ENCODE measurements around the gene STK39.
"Not testable (repeated sequence)": the region's sequence is repeated elsewhere in the genome, so short reads cannot be mapped to it uniquely, and the experiment has no call there.

The STK39 gene

GRCh38 chr2:168085801-168086361 lies 161.5 kb downstream of the STK39 start:
- TF ChIP-seq ZNF274 (IDR thresholded peaks at IDR 0.05; ENCODE audit: low read depth, low read length), result no peak

DNA sequence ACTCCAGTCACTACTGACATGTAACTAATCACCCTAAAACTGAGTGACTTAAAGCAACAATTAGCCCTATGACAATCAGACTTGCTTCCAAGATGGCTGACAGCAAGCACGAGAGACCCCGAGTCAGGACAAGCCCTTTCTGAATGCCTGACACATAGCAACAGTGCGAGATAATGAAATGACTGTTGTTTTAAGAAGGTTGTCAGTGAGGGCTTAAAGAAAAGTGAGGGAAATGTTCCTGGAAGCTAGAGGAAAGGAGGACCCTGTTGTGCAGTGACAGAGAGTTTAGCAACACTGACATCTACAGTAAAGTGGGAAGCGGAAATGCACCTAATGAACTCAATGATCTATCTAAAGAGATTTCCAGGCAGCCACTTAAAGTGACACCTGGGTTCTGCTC lies 163.1 kb downstream of the STK39 start:
- no peak for TF ChIP-seq ZNF274 (IDR thresholded peaks at IDR 0.05; ENCODE audit: low read depth, low read length)

More at GRCh38 chr2:168085801-168086361, 161.5 kb downstream of the STK39 start:
- no peak overlapping the region for H3K4me3 ChIP-seq (ENCODE audit: low read length)

GRCh38 chr2:168081452-168081851 lies 165.9 kb downstream of the STK39 start:
- not testable (repeated sequence) for H3K4me3 ChIP-seq (ENCODE audit: low read length)

More for the DNA sequence above, 163.1 kb downstream of the STK39 start:
- no peak overlapping the region for H3K4me3 ChIP-seq (ENCODE audit: low read length)

- TF ChIP-seq ZNF274 (IDR thresholded peaks at IDR 0.05; ENCODE audit: low read depth, low read length), result no peak
- H3K4me3 ChIP-seq (ENCODE audit: low read length), result no peak overlapping the region
Observed at GRCh38 chr2:168079236-168079635, 168.2 kb downstream of the STK39 start.

DNA sequence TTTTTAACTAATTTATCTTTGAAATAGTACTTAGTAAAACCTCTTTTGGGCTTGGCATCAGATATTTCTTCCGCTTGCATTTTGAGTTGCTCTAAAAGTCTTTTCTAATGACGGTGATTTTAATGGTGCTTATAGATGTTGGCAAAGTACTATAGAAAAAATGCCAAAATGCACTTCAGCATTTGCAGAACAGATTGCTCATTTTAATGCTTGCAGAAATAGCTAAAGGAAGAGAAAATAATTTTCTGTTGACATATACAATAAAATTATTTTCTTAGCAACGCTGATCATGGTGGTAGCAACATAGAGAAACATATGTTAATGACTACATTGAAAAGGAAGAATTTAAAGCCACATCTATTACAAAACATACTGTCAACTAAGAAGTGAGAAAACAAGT lies 170.7 kb downstream of the STK39 start:
- TF ChIP-seq ZNF274 (IDR thresholded peaks at IDR 0.05; ENCODE audit: low read depth, low read length), result no peak
- no peak overlapping the region for H3K4me3 ChIP-seq (ENCODE audit: low read length)

- TF ChIP-seq ZNF274 (IDR thresholded peaks at IDR 0.05; ENCODE audit: low read depth, low read length), result no peak
- no peak overlapping the region for H3K4me3 ChIP-seq (ENCODE audit: low read length)
Observed at GRCh38 chr2:168075446-168075845, 171.9 kb downstream of the STK39 start.

DNA sequence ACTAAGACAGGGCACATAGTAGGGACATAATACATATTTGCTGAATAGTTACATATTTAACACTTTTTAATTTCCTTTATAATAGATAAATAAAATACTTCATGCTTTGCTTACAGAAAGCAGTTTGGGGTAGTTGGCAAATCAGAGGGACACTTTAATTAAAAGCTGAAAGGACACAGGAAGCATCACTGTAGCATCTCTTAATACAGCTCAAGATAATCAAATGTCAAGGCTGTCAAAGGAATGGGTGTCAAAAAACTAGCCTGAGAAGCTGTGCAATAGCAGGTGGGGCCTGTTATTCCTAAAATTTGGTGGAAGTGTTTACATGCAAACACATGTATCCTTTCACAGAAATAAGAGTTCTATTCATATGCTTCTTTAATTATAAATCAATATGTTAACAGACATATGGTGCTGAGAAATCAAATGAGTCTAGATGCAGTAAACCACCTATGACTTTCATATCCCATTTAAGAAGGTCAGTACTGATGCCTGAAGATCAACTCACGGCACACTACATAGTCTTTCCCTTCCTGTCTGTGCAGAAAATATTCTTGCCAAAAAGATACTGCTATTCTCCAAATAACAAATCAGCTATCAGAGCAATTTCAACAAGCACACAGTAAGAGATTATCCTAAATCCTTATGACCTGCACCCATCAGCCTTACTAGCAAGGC lies 174.6 kb downstream of the STK39 start:
- H3K4me3 ChIP-seq (ENCODE audit: low read length), result no peak overlapping the region
- TF ChIP-seq ZNF274 (IDR thresholded peaks at IDR 0.05; ENCODE audit: low read depth, low read length), result no peak

DNA sequence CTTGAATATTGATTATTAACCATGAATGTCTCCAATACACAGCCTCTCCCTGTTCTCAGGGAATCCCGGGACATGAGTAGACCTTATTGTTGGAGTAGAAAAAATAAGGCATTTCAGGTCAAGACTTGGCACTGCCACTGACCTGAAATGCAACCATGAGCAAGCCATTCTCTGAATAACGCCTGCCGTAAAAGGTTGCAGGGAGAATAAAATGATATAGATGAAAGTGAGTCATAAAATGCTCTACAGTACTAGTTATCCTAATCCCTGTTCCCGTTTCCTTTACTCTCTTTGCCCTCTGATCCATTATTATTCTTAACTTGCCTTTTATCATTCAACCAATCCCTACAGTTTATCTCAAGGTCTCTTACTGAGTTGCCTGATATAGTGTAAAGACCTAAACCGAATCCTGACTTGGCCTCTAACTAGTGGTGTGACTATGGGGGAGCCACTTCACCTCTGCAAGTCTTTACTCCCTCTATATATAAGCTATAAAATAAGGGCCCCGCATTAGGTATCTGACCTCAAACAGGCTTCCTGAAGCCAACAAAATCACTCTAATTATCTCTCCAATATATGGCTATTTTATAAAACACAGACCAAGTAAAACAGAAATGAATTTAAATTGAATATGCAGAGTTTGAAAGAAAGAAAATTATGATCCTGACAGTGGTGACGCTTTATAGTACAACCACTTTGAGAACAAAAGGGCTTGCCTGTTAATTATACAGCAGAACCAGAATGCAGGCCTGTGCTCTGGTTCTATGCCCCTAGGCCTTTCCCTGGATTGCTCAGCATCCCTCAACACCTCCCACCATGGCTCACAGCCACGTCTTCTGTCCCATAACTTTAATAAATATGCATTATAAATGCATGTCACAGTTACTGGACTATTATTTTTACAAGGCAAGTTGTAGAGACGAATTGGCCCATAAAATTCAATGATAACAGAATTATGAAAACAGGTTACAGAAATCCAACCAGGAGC lies 183.1 kb downstream of the STK39 start:
- TF ChIP-seq ZNF274 (IDR thresholded peaks at IDR 0.05; ENCODE audit: low read depth, low read length), result no peak
- H3K4me3 ChIP-seq (ENCODE audit: low read length), result no peak overlapping the region

DNA sequence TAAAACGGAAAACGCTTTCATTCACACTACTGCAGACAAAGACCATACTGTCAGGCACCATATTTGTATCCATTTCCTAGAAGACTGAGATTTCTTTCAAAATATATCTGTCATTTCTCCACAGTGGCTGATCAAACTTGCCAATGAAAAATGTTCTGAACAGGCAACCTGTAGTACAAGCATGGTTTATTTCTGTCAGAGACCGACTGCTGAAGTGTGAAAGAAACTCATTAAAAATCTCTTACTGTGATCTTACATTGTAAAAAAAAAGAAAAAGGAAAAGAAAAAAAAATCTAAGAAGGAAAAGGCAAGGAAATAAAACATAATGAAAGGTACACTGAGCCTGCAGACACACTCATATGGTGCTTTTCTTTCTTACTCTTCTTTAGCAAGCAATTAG lies 184.5 kb downstream of the STK39 start:
- H3K4me3 ChIP-seq (ENCODE audit: low read length), result no peak overlapping the region
- TF ChIP-seq ZNF274 (IDR thresholded peaks at IDR 0.05; ENCODE audit: low read depth, low read length), result no peak

DNA sequence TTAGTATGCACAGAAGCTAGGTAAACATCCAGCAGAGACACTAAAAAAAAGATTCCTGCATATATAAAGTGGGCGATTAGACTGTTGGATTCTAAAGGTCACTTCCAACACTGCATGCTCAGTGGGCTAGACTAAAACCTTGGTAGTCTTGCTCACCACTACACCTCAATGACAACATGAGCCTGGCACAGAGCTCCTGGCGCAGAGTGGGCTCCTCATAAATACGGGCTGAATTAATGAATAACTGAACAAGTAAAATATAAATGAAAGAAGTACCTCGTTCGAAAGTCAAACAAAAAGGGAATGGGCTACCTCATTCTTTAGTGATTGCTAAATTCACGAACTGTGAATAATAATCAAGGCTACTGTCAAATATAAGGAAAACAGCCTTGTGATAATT lies 185.3 kb downstream of the STK39 start:
- H3K4me3 ChIP-seq (ENCODE audit: low read length), result no peak overlapping the region
- TF ChIP-seq ZNF274 (IDR thresholded peaks at IDR 0.05; ENCODE audit: low read depth, low read length), result no peak

DNA sequence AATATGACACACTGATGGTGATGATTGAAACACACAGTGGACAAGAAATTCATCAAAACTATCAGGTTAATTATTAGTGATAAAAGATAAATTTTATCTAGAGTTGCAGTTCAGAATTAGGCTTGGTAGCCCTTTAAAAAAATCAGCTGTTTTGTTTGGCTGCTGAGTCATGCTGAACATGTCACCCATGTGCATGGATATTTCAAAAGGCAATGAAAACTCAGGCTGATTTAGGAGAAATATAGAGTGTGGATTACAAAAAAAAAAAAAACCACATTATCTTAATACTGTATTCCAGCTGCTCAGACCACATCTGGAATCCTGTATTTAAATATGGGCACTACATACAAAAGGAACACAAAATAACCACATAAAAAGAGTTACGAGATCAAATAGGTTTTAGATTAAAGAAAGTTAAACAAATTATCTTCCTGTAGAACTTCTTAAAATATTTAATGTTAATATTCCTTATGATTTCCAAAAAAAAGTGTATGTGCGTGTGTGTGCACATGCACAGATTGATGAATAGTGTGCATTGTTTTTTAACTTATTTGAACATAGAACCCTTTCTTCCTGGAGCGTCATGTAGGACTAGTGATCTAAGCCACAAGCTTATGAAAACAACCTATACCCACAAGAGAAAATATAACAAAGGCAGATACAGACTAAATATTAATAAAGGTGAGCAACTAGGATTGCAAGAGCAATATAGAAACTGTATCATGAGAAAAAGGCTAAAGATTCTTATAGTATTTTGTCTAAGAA lies 186.2 kb downstream of the STK39 start:
- TF ChIP-seq ZNF274 (IDR thresholded peaks at IDR 0.05; ENCODE audit: low read depth, low read length), result no peak
- no peak overlapping the region for H3K4me3 ChIP-seq (ENCODE audit: low read length)

DNA sequence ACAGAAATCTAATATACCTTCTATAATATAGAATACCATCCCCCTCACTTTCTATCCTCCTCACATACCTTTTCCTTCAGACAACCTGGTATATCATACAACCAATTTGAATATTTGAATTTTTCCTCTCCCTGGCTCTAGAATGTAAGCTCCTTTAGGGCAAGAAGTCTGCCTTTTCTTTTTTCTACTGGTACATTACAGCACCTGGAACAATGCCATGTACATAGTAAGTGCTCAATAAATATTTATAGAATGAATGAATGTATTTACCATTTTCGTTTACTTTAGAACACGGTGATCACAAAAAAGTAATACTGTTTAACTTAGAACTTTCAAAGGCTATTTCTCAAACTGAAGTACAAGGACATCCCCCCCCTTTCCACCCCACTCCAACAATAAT lies 187.6 kb downstream of the STK39 start:
- TF ChIP-seq ZNF274 (IDR thresholded peaks at IDR 0.05; ENCODE audit: low read depth, low read length), result no peak
- H3K4me3 ChIP-seq (ENCODE audit: low read length), result no peak overlapping the region

GRCh38 chr2:168058675-168059074 lies 188.7 kb downstream of the STK39 start:
- H3K4me3 ChIP-seq (ENCODE audit: low read length), result no peak overlapping the region
- no peak for TF ChIP-seq ZNF274 (IDR thresholded peaks at IDR 0.05; ENCODE audit: low read depth, low read length)

GRCh38 chr2:168056242-168056787 lies 191.1 kb downstream of the STK39 start:
- no peak for TF ChIP-seq ZNF274 (IDR thresholded peaks at IDR 0.05; ENCODE audit: low read depth, low read length)
- H3K4me3 ChIP-seq (ENCODE audit: low read length), result no peak overlapping the region
